Measurements from ENCODE around the gene FOXI1.

The FOXI1 gene

GRCh38 chr5:170137694-170138214 lies 32.1 kb downstream of the FOXI1 start:
- ChIA-PET CTCF (no interaction called here), POLR2A (no interaction called here)
- Histone ChIP-seq H3K27ac (ENCODE audit: extremely low read depth, low read depth, low read length) (no peak overlapping the region), H3K36me3 (ENCODE audit: control insufficient read depth in 2 of 2, insufficient read depth in 1 of 2, low read length in 2 of 2) (no peaks in the 10 kb centered on the region), H3K4me3 (ENCODE audit: low read depth, low read length) (no peak overlapping the region), H3K9me3 (ENCODE audit: control insufficient read depth, insufficient read depth, low read depth, low read length) (no peaks in the 10 kb centered on the region), H3K4me1 (ENCODE audit: control insufficient read depth, insufficient read depth, low read length) (no peaks in the 10 kb centered on the region)
- TF ChIP-seq ZBTB11 (tag by site-specific recombination; conservative IDR thresholded peaks at IDR 0.05; ENCODE audit: low read depth) = no peak
- no peak for TF ChIP-seq ZNF184 (tag by site-specific recombination; IDR thresholded peaks at IDR 0.05)
- TF ChIP-seq ZNF639 (tag by site-specific recombination; IDR thresholded peaks at IDR 0.05) = no peak
- no peak for TF ChIP-seq ZNF561 (tag by site-specific recombination; IDR thresholded peaks at IDR 0.05; ENCODE audit: borderline replicate concordance)
- TF ChIP-seq ZNF701 (tag by site-specific recombination; IDR thresholded peaks at IDR 0.05) = no peak
- TF ChIP-seq ZNF488 (tag by site-specific recombination; IDR thresholded peaks at IDR 0.05) = no peak
- no peak for TF ChIP-seq OVOL3 (tag by site-specific recombination; IDR thresholded peaks at IDR 0.05)
- TF ChIP-seq ZNF175 (tag by site-specific recombination; IDR thresholded peaks at IDR 0.05) = no peak
- no peak for TF ChIP-seq ZXDB (tag by site-specific recombination; IDR thresholded peaks at IDR 0.05)

- CTCF ChIA-PET = interaction anchor here (0.6 kb wide), 1 partner anchor 283 kb away, joined by 3 read pairs; no protein-coding TSS in a partner anchor
- H3K27ac ChIP-seq (ENCODE audit: extremely low read depth, low read depth, low read length) = no peak overlapping the region
- H3K4me1 ChIP-seq (ENCODE audit: control insufficient read depth, insufficient read depth, low read length) = no peaks in the 10 kb centered on the region
- TF ChIP-seq MYNN (tag by site-specific recombination; IDR thresholded peaks at IDR 0.05; ENCODE audit: borderline replicate concordance) = no peak
- TF ChIP-seq ZNF645 (tag by site-specific recombination; IDR thresholded peaks at IDR 0.05) = no peak
- TF ChIP-seq PRDM1 (tag by site-specific recombination; IDR thresholded peaks at IDR 0.05) = no peak
- no peak for TF ChIP-seq ZNF521 (tag by site-specific recombination; IDR thresholded peaks at IDR 0.05)
- TF ChIP-seq KLF10 (tag by site-specific recombination; IDR thresholded peaks at IDR 0.05) = no peak
- no peak for TF ChIP-seq KLF17 (tag by site-specific recombination; IDR thresholded peaks at IDR 0.05)
- TF ChIP-seq YY1 (tag by site-specific recombination; IDR thresholded peaks at IDR 0.05) = no peak
- no peak for TF ChIP-seq ZNF140 (tag by site-specific recombination; IDR thresholded peaks at IDR 0.05)
- TF ChIP-seq ZNF530 (tag by site-specific recombination; IDR thresholded peaks at IDR 0.05; ENCODE audit: low read depth) = no peak
- H3K4me3 ChIP-seq (ENCODE audit: low read depth, low read length) = no peak overlapping the region
- POLR2A ChIA-PET = no interaction called here
- H3K36me3 ChIP-seq (ENCODE audit: control insufficient read depth in 2 of 2, insufficient read depth in 1 of 2, low read length in 2 of 2) = no peaks in the 10 kb centered on the region
- no peaks in the 10 kb centered on the region for H3K9me3 ChIP-seq (ENCODE audit: control insufficient read depth, insufficient read depth, low read depth, low read length)
These were observed 32.6 kb downstream of the FOXI1 start for GRCh38 chr5:170138273-170138672.

Measured in HEK293 (cell line).